ENCODE measurements around the gene TDO2.

TDO2 gene

GRCh38 chr4:155954118-155954685 is 50.7 kb downstream of the TDO2 start:
- no peak for DNase-seq (ENCODE audit: low read depth)

DNA sequence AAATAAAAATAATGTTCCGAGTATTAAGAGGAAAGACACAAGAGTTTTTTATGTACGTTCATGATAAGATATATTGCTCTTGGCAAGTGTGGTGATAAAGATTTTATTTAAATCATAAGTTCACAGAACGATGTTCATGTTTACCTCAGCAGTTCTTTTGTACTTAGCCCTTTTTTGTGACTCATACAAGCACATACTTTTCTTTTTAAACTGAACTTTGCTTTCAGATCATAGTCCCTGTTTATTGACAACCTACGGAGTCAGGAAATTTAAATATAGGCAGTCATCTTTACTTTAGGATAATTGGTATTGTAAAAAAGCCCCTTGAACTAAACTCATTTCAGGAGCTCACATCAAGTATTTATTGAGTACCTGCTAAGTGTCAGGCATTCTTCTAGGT is 51.4 kb downstream of the TDO2 start:
- DNase-seq (ENCODE audit: low read depth) = no peak

- DNase-seq (ENCODE audit: low read depth) = no peak
Measured at GRCh38 chr4:155956461-155956860, 53.0 kb downstream of the TDO2 start.

DNA sequence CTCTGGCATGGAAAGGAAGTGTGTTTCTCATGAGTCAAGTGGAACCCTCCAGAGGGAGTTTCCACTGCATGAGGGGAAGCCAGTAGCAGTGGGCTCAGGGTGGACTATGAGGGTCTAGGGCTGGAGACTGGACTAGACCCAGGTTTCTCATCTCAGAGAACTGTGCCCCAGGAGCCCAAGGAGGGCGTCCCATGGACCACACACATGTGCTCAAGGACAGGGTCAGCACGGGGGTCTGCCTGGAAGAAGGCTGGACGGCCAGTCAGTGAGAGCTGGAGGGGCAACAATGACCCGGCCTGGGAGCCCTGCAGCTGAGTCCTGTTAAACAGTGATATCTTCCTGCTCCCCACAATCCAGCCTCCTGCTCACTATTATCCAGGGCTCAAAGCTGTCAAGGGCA is 55.9 kb downstream of the TDO2 start:
- DNase-seq (ENCODE audit: low read depth) = no peak

DNA sequence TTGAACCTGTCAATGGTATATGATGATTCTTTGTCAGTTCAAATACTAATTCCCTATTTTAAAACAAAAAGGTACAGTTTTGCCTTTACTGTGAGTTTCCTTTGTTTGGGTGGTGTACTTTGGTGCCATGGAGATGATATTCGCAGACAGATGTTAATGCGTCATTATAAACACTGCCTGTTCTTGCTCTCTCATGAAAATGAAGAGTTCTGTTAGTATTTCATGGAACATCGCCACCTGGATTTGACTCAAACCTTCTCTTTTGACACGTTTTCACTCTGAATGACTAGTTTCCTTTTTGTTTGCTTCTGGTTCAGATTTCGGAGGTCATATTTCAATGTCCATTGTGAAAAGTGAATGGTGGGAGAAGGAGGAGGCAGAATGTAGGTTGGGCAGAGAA is 57.0 kb downstream of the TDO2 start:
- DNase-seq (ENCODE audit: low read depth) = no peak

DNA sequence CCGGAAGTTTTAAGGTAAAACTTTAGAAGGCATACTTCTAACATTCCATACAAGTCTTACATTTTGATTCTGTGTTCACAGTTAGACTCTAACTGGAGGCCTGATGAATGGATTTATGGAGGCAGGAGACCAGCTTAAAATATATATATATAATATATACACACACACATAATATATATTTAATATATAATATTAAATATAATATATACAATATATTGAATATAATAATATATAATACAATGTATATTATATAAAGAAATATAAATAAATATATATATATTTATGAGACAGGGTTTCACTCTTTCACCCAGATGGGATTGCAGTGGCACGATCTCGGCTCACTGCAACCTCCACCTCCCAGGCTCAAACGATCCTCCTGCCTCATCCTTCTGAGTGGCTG is 58.1 kb downstream of the TDO2 start:
- no peak for DNase-seq (ENCODE audit: low read depth)

DNA sequence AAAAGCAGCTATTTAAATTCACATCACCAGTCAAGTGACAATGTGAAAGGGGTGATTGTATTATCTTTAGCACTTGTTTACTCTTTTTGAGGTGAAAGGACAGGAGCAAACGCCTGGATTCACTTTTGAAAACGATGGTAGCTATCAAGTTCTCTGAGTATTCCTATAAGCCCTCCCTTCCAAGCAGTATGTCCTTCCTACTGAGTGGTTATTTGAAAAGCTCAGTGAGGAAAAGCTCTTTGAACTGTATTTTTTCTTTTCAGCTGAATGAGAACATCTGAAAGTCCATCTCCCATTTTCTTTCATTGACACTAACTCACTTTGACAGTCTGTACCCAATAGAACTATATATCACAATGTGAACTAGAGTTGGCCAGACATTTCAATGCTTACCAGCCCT is 59.3 kb downstream of the TDO2 start:
- no peak for DNase-seq (ENCODE audit: low read depth)

DNA sequence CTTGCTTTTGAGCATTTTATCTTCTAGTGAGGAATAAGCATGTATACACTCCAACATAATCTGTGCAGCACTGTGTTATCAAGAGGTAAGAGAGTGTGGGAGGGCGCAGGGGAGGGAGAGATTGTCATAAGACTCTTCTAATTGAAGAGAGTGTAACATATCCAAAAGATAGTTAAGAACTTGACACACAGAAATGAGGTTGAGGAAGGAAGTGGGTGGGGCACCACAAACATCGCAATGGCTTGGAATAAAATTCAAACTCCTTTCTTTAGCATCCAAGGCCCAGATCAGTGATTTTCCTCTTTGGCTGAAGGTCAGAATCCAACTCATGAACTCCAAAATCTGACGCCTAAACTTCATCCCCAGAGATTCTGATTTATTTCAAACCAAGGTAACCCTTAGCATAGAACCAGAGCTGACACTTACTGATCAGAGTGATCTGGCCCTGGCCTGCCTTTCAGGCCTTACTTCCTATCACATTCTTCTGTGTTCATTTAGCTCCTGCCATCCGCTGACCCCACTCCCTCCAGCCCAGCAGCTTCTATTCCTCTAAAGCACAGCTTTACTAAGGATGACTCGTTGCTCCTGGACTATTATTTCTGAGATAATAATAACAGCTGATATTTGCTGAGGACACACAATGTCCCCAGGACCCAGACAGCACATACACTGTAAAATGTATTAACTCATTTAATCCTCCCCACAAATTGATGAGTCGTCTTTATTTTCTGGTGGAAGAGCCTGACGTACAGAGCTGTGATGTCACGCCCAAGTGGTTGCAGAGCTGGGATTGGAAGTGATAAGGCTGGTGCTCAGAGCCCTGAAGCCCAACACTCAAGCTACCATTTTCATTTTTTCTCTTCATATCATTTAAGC is 60.8 kb downstream of the TDO2 start:
- no peak for DNase-seq (ENCODE audit: low read depth)

- no peak for DNase-seq (ENCODE audit: low read depth)
Measured at GRCh38 chr4:155966171-155966570, 62.7 kb downstream of the TDO2 start.

GRCh38 chr4:155966731-155967395 is 63.4 kb downstream of the TDO2 start:
- DNase-seq (ENCODE audit: low read depth) = no peak
